NCI-H82 treated with DMSO at 0.1 percent for 48 hours (cell line): Measurements from ENCODE around the gene NEU2.

Experiments used
- DNase-seq: peaks from one replicate; lab custom pipeline; 2025; ENCODE audit not compliant: unreplicated experiment; lab: John Stamatoyannopoulos, UW

Gene NEU2

GRCh38 chr2:233032551-233033320, at the start of gene NEU2:
NEU2 (plus strand) TSS chr2:233032672; CDS start chr2:233032672, 0 bp downstream.
- DNase-seq, result no peak

- DNase-seq, result no peak
These were observed 49.4 kb upstream of the NEU2 start for GRCh38 chr2:232982926-232983668.

- DNase-seq, result no peak
These were observed 48.8 kb upstream of the NEU2 start for GRCh38 chr2:232983669-232984140.

- no peak for DNase-seq
These were observed 47.8 kb upstream of the NEU2 start for GRCh38 chr2:232984451-232985207.

- DNase-seq, result no peak
These were observed 46.3 kb upstream of the NEU2 start for GRCh38 chr2:232986155-232986554.

GRCh38 chr2:232993231-232993821, 39.1 kb upstream of the NEU2 start:
- no peak for DNase-seq

GRCh38 chr2:232994446-232994845, 38.0 kb upstream of the NEU2 start:
- DNase-seq, result no peak

GRCh38 chr2:232997749-232998665, 34.5 kb upstream of the NEU2 start:
- DNase-seq, result no peak

GRCh38 chr2:232998666-232998985, 33.8 kb upstream of the NEU2 start:
- no peak for DNase-seq

- DNase-seq, result no peak
These were observed 33.1 kb upstream of the NEU2 start for GRCh38 chr2:232999354-232999753.

- DNase-seq, result no peak
These were observed 31.4 kb upstream of the NEU2 start for GRCh38 chr2:233000886-233001750.

- no peak for DNase-seq
These were observed 29.4 kb upstream of the NEU2 start for GRCh38 chr2:233002829-233003657.

- DNase-seq, result no peak
These were observed 28.6 kb upstream of the NEU2 start for GRCh38 chr2:233003658-233004555.

GRCh38 chr2:233005096-233005495, 27.4 kb upstream of the NEU2 start:
- no peak for DNase-seq

GRCh38 chr2:233006648-233007047, 25.8 kb upstream of the NEU2 start:
- DNase-seq, result no peak

GRCh38 chr2:233007270-233007669, 25.2 kb upstream of the NEU2 start:
- no peak for DNase-seq

GRCh38 chr2:233007739-233008138, 24.7 kb upstream of the NEU2 start:
- no peak for DNase-seq
